GM12892 (cell line): ENCODE results near the gene PDE4B.

Experiments
- POLR2A ChIP-seq: IDR thresholded peaks from 2 replicates; pipeline ENCODE4 v1.6.1; 2011; ENCODE audit warnings: low read depth, low read length, control low read depth
- TAF1 ChIP-seq: IDR thresholded peaks from 2 replicates; pipeline ENCODE4 v1.6.1; 2011; ENCODE audit warnings: low read depth, mild to moderate bottlenecking, control low read depth, low read length, borderline replicate concordance

GRCh38 chr1:66168948-66169671, 376.4 kb downstream of the PDE4B start:
- TF ChIP-seq TAF1 = no peak
- TF ChIP-seq POLR2A = no peak
